Left lobe of liver (tissue), 2 donors: ENCODE results near the gene RNF181. TPM values are rescaled to one million over a fixed set of nuclear protein-coding genes. Genes with fewer than 3 reads are reported as not detected.
A peak's percentile ranks its signal among the peaks of the same experiment; 100 is the strongest.
"Not testable (repeated sequence)": the region's sequence is repeated elsewhere in the genome, so short reads cannot be mapped to it uniquely, and the experiment has no call there.

Experiments used
- ATAC-seq: fragments of 200-7000 bp; cut with Tn5 transposase; one replicate; pipeline ENCODE4 v1.9.1; 2020; ENCODE audit warnings: mild to moderate bottlenecking, moderate library complexity
- DNase-seq: peaks from one replicate; pipeline ENCODE4 v3.0.0-alpha.2; 2020; ENCODE audit warnings: low spot score
- total RNA-seq: library from RNA; stranded (reverse); gene quantifications from one replicate; pipeline ENCODE4 v1.2.1, GENCODE V29; 2021
- donor health status: DM: no; HTN: no; CAD: no; lungs with moderate emphysema.
- donor health status: DM: no; HTN: yes; CAD: no.

The RNF181 gene
- total RNA-seq, 1 donor from 2014 or later, result 52.8 TPM

DNA sequence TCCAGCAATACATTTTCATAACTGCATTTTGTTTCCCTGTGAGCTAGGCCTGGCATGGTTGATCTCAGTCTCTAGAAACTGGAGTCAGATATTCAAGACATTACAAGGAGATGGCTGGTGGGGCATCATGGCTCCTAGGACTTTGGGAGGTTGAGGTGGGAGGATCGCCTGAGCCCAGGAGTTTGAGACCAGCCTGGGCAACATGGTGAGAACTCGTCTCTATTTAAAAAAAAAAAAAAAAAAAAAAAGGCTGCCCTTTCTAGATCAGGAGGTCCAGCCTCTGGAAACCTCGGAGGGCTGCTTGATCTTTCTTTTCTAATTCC, 18.5 kb upstream of the RNF181 start:
- ATAC-seq, result no peak

DNA sequence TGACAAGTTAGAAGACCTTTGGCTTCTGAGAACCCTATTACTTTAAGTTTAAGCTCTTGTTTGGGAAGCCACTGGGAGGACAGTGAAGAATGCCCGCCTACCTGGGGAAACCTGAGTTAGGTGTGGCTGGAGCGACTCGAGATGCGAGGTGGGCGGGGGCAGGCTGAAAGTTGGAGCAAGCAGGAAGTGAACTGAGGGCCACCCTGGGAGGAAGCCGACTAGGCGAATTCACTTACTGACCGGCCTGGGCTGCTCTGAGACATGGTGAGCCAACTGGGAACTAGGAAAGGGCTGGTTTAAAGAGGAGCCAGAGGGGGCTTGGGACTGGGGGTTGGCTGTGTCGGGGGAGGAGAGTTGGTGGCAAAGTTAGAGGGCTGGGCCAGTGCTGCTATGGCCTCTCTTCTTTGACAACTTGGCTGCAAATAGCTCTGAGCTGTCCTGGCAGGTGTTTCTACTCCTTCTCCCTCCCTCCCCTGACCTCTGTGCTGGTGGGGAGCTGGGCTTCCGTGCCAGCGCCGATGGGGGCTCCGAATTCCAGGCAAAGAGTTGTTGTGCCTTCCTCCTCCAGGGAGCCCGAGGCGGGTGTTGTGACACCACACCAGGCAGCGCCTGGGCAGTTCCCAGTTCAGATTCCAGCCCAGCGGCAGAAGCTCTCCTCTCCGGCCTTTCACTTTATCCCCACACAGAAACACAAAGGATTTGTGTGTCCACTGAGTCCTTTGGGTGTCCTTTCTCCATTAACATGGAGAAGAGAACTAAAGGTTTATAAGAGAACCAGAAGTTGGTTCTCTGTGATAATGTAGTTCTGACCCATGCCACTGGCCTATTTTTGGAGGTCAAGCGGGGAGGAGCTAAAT, 17.9 kb upstream of the RNF181 start, which contains the start of gene VAMP8:
VAMP8 (plus strand) TSS at position 201 of the 857 bp plus-strand sequence; CDS start at position 262, 61 bp downstream.
- peak; percentile 75 for DNase-seq
- ATAC-seq, result peak; percentile 83

More for the DNA sequence above, 18.5 kb upstream of the RNF181 start:
- DNase-seq, result no peak

DNA sequence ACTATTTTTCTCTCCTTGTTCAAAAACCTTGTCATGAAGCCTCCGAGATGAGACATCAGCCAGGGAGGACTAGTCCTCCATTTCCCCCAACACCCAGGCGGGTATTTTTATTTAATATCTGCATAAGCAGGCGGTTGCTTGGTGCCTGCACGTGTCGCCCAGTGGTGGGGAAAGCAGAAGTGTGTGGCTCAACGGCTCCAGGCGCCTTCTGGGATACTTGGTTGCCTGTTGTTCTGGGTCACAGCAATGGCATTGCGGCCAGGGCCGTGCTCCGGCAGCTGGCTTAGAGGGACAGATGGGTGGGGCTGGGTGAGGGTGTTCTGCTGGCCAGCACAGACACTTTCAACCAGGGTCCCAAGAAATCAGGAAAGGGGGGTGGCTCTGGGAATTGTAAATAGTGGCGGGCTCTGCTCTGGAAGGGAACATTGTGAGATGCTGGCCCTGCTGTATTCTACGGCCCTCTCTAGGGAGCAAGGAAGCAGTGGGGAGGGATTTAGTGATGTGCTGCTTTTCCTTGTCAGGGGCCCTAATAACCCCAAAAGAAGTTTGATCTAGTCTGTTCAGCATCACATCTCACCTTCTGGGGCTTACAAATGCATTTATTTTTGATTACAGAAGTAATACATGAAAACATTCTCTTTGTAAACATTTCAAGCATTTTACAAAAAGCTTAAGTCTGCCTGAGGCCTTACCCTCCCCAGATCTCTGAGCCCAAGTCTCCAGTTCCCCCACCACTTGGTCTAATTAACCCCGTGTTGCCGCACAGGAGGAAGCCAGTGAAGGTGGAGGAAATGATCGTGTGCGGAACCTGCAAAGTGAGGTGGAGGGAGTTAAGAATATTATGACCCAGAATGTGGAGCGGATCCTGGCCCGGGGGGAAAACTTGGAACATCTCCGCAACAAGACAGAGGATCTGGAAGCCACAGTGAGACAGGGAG, 17.0 kb upstream of the RNF181 start:
- no peak for DNase-seq
- peak; percentile 57 for ATAC-seq

DNA sequence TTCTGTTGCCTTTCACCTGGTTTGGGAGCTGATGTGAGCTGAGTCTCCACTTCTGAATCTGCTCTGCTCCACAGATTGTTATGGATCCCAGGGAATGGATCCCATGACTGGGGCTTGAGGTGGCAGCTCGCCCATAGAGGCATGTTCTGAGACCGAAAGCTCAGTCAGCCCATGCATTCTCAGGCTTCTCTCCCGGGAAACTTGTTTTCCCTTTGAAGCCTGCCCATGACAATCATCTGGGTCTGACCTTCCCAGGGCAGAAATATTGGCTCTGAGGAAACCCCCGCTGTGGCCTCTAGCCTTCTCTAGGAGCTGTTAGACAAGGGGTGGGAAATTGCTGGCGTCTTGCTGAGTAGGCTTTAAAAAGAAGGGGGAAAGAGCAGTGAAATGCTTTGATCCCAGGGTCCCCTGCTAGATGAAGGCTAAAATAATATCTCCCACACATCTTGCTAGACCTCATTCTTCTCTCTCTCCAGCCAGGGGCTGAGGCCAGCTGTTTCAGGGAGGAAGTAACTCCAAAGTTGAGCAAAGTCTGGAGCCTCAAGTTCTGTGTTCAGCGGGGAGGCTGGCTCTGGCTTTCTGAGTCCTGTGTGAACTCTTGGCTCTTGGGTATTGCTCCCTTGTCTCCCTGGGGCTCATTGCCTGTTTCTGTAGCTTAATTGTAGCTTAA, 16.1 kb upstream of the RNF181 start:
- no peak for ATAC-seq
- no peak for DNase-seq

DNA sequence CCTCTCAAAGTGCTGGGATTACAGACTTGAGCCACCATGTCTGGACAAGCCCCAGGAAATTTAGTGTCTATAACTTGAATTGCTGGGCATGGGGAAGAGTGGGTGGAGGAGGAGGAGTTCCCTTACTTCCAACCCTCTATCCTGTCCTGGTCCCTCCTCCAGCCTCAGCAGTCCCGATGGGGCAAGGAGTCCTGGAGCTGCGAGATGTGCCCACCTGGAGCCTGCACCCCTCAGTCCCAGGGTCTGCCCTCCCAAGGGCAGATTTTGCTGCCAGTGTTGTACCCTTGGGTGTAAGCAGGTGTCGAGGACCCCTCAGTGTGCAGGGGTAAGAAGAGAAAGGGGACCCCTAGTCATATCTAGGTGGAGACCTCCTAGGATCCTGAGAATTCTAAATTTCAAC, 15.3 kb upstream of the RNF181 start:
- ATAC-seq, result no peak
- DNase-seq, result no peak

DNA sequence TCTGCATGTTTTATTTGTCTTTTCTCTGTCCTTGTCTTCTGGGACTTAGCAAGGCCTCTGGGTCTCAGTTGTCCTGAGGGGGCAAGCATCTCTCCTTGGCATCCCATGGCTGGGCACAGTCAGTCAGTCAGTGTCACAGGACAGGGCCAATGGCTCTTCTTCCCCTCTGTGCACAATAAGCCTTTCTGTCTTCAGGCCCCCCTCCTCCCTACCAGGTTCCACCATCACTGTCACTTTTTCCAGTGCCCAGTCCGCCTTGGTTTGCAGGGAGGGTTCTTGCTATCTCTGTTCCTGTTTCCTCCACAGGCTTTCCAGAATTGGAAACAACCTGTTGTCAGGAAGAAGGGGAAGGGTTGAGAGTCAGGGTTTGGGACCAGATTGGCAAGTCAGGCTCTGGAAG, 13.1 kb upstream of the RNF181 start:
- ATAC-seq, result no peak

DNA sequence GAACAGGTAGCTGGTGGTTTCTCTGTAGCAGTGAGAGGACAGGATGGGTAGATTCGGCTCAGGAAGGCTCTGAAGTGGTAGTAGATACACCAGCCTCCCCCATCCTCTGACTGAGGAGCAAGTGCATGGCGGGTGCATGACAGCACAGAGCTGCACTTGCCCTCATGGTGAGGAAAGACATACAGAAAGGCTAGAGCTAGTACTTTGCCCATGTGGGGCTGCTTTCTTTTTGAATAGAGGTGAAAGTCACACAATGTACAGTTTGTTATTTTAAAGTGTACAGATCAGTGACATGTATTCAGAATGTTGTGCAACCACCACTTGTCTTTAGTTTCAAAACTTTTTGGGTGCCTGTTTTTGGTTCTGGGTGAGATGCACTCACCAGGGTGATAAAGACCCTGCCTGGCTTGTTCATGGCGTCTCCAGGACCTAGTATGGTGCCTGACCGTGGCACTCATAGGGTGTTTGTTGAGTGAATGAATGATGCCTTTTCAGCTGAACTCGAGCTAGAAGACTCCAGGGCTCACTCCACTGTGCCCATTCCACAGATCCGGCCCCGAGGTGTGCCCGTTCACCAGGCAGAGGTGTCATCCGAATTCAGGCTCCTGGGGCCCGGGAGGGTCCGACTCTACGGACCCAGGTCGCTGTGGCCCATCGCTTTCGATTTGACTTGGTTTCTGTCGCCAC, 11.7 kb upstream of the RNF181 start:
- no peak for DNase-seq
- peak; percentile 10 for ATAC-seq

More for the DNA sequence above, 13.1 kb upstream of the RNF181 start:
- no peak for DNase-seq

DNA sequence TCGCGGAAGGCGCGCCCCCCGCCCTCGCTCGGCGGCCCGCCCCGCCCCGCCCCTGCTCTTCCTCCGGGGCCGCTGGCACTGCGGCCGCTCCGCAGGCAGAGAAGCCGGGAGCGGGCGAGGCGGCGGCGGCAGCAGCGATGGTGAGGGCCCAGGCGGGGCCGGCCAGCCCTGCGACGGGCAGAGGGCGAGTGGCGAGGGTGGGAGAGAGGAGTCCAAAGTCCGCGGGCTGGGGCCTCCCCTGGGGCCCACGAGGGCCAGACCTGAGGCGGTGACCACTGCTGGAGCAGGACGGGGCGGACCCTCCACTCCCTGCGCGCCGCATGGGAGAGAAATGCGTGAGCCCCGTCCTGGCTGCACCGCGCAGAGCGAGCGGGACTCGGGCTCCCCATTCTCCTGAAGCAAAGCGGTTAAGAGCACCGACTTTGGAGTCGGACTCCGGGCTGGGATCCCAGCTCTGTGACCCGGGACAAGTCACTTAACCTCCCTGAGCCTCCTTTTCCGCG, 11.1 kb upstream of the RNF181 start, which contains the start of gene VAMP5:
VAMP5 (plus strand) TSS at position 78 of the 503 bp plus-strand sequence; CDS start at position 138, 60 bp downstream.
- peak; percentile 69 for DNase-seq
- ATAC-seq, result peak; percentile 77

DNA sequence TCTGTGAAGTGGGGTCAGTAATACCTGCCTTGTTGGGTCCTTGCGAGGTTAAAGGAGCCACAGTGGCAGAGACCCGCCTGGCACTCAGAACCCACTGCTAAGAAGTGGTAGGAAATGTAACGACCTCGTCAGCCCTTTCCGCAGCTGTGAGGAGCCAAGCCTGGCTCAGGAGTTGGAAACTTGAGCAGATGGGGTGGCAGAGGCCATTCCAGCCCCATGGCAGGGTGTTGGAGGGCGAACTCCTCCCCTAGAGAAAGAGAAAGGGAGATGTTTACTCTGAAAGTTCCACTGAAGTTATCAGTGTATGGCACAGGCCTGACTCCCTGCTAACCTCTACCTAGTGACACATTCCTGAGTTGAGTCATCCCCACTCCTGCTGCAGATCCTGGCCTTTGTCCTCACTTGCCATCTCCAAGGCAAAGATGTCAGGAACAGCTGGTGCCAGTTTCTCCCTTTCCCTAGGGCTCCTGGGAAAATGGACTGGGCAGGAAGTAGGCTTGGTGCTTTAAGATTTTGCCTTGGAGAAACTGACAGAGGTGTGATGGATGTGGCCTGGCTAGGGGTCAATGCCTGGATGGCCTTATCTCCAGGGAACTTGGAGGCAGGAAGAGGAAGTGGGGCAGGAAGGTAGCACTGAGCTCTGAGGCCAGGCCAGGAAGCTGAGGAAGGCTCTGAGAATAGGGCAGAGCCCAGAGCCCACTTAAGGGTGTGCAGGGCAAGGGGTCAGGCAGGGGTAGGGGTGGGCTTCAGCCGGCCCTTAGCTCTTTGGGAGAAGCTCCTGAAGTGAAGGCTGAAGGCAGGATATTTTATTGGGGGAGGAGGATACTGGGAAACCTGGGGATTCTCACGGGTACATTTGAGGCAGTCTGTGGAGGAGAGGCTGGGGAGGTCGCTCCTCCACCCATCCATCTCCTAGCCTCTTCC, 10.4 kb upstream of the RNF181 start:
- peak; percentile 75 for ATAC-seq
- DNase-seq, result peak; percentile 63

DNA sequence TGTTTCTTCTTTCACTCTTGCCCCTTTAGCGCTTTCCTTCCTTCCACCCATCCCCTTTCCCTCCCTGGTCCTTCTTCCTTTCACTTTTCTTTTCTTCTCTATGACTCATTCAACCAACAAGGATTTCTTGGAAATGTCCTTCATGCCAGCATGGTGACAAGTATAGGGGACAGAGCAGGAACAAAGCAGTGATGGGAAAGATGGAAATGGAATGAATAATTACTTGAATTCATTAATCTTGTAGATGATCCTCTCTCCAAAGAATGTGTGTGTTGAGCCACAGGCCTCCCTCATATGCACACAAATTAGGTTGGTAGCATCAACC, 9.8 kb upstream of the RNF181 start:
- DNase-seq (no peak), ATAC-seq (no peak)

DNA sequence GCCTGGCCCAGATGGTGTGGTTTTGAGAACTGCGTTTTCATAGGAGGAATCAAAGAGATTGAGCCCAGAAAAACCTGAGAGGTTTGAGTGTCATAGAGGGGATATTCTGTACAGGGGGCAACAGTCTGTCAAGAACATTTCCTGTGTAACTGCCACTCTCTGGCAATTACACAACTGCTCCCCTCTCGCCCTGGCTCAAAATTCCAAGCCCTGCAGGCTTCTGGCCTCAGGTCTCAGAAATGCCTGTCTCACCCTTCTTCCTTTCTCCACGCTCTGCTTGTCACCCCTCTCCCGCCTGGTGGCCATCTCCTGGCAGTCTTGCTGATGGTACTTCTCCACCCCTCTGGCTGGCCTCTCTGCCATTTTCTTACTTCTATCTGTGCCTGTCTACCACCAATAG, 7.3 kb upstream of the RNF181 start:
- ATAC-seq (no peak), DNase-seq (no peak)

DNA sequence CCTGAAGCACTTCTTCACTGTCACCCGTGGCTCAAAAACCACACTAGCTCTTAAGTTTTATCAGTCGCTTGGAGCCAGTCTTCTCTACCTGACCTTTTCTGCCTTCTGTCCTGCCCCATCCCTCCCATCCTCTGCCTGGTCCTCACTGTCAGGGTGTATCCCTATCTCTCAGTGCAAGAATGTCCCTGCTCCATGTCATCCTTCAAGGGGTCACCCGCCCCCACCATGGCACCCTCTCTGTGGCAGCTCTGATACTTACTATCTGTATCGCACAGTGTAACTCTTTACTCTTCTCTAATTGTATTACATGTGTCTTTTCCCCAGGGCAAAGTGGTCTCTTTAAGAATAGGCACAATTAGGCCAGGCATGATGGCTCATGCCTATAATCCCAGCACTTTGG, 6.9 kb upstream of the RNF181 start:
- no peak for ATAC-seq

DNA sequence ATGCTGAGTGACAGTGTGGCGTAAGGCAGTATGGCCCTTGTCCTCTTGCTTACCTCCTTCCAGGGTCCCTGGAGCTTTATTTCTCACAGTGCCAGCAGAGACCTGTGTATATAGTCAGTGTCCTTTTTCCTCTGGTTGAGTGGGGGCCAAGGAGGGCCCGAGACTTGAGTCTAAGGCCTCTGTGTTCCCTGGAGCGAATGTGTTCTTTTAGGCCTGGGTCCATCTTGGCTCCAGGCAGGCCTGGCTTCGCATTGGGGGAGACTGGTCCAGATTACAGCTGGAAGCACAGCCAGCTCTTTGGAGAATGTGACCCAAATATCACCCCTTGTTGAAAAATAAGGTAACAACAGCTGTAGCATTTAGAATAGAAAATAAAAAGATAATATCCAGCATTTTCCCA, 6.4 kb upstream of the RNF181 start:
- no peak for ATAC-seq
- DNase-seq, result no peak

More for the DNA sequence above, 6.9 kb upstream of the RNF181 start:
- no peak for DNase-seq

DNA sequence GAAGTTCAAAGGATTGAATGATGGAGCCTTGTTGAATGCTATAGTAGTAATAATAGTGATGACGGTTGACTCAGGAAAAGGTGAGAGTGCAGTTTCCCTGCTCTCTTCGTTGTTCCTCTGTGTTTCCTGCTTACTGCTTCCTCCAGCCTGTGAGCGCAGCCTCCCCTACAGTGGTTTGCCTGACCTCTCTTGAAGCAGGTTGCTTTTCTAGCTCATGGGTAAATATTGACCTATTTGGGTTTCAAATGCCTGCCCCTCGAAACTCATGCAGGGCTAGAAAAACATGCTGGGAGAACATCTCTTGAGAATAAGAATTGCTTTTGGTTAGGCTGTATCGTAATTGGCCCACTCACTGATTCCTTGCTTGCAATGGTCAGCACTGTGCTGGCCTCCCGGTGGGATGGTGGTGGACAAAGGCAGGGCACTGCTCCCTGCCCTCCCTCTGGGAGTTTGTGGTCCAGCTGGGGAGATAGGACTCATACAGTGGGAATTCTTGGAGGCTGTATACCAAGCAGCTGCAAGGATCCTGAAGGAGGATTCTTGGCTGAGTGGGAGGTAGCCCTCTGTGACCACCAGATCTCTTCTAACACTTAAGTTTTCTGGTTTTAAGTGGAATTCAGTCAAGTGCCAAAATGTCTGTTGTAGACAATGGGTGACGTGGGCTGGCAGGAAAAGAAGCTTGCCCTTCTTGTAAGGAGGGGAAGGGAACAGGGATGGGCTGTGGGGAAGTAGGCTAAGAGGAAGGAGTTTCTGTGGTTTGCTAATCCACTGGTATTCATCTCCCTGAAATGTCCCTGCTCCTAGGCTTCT, 5.4 kb upstream of the RNF181 start:
- no peak for DNase-seq
- peak; percentile 46 for ATAC-seq

DNA sequence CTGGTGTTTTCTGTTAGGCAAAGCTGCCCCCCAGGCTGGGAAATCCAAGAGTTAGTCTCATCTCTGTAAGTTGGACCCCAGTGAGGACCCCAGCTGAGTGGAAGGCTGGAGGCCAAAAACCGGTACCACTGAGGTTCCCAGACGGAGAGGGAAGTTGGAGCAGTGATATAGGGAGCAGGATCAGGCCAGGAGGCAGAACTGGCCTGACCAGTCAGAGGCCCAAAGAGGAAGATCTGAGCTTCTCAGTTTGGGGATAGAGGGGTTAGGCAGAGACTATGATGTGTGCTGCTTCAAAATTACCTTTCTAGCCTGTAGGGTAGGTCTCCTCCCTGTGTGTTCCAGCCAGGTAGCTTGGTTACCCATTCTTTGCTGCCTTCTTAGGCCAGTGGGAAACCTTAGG, 4.6 kb upstream of the RNF181 start:
- no peak for ATAC-seq
- no peak for DNase-seq

DNA sequence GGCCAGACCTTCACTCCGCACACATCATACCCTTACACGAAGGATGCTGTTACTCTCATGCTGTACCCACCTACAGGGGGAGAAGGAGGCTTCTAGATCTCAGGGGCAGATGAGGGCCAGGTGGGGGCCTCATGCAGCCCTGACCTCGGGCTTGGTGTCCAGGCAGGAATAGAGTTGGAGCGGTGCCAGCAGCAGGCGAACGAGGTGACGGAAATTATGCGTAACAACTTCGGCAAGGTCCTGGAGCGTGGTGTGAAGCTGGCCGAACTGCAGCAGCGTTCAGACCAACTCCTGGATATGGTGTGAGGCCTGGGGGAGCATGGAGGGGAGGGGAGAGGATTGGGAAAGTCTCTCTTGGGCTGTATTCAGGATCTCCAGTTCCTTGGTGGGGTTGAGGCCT, 4.0 kb upstream of the RNF181 start:
- no peak for ATAC-seq
- no peak for DNase-seq

DNA sequence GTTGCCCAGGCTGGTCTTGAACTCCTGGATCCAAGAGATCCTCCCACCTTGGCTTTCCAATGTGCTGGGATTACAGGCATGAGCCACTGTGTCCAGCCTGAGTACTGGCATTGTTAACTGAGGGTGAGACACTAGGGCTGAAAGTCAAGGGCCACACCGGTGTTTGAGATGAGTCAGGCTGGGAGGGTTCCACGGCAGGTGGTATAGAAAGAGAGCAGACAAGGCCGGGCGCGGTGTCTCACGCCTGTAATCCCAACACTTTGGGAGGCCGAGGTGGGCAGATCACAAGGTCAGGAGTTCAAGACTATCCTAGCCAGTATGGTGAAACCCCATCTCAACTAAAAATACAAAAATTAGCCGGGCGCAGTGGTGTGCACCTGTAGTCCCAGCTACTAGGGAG, 3.2 kb upstream of the RNF181 start:
- ATAC-seq, DNase-seq: not testable (repeated sequence)

DNA sequence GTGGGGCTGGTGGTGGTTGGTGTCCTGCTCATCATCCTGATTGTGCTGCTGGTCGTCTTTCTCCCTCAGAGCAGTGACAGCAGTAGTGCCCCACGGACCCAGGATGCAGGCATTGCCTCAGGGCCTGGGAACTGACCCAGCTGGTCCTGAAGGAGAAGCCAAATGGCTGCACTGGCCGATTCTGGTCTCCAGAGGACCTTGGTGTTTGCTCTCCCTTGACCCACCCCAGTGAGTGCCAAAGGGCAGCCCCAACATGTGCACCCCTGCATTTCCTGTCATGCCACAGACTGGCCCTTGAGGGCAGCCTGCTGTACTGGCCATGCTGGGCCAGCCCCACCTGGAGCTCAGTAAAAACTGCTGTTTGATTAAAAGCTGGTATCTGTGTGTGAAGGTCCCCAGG, 2.5 kb upstream of the RNF181 start:
- ATAC-seq (no peak), DNase-seq (no peak)
